ENCODE results near the gene NTN1. TPM values are rescaled to one million over a fixed set of nuclear protein-coding genes. Genes with fewer than 3 reads are reported as not detected.
"Not testable (repeated sequence)": the region's sequence is repeated elsewhere in the genome, so short reads cannot be mapped to it uniquely, and the experiment has no call there.

Gene NTN1
- total and polyA plus RNA-seq, 2 experiments from 2014 or later, result 0.11 to 0.21 TPM

DNA sequence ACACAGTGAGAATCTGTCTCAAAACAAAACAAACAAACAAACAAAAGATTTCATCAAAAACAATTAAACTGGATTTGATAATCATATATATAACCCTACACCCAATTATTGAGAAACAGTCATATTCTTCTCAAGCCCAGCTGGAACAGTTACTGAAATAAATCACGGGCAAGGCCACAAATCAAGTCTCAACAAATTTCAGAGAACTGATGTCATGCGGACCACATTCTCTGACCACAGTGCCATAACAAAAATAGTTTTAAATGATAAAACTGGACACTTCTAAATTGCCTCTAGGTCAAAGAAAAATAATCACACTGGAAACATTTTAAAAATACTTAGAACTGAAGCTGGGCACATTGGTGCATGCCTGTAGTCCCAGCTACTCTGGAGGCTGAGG is 39.9 kb upstream of the NTN1 start:
- no peak for TF ChIP-seq EZH2phosphoT487 (IDR thresholded peaks at IDR 0.05; ENCODE audit: insufficient read depth, low read depth)
- no peak for TF ChIP-seq EZH2 (IDR thresholded peaks at IDR 0.05; ENCODE audit: insufficient read depth, poor library complexity, severe bottlenecking)
- in situ Hi-C loops (cut with MboI), result loop anchor here (10.0 kb wide), 1 partner anchor 553 kb away; no protein-coding TSS in a partner anchor
- Histone ChIP-seq H4K20me1 (ENCODE audit: insufficient read depth) (no peaks in the 10 kb centered on the region), H3F3A (ENCODE audit: insufficient read depth) (no peaks in the 10 kb centered on the region), H3K9me3 (ENCODE audit: low read depth) (no peaks in the 10 kb centered on the region), H3K4me2 (ENCODE audit: unreplicated experiment) (no peak overlapping the region), H2AFZ (no peak overlapping the region), H3K9ac (no peak overlapping the region), H3K4me3 (no peak overlapping the region), H3K27ac (no peak overlapping the region), H3K79me2 (ENCODE audit: insufficient read depth) (no peaks in the 10 kb centered on the region), H3K36me3 (ENCODE audit: low read depth) (no peaks in the 10 kb centered on the region), H3K9me2 (ENCODE audit: insufficient read depth) (no peaks in the 10 kb centered on the region), H3K4me1 (ENCODE audit: insufficient read depth) (no peaks in the 10 kb centered on the region), H3K27me3 (replicated peaks; ENCODE audit: insufficient read depth) (no peaks in the 10 kb centered on the region; the same call in none of the 2 replicates)
- 88 to 89% methylated on average over 2 of the region's 2 CpGs for WGBS, 2 experiments (ENCODE audit: low coverage in 1 of 2, low lambda C conversion rate in 2 of 2, missing lambda C conversion rate in 2 of 2)
- no peak for DNase-seq

DNA sequence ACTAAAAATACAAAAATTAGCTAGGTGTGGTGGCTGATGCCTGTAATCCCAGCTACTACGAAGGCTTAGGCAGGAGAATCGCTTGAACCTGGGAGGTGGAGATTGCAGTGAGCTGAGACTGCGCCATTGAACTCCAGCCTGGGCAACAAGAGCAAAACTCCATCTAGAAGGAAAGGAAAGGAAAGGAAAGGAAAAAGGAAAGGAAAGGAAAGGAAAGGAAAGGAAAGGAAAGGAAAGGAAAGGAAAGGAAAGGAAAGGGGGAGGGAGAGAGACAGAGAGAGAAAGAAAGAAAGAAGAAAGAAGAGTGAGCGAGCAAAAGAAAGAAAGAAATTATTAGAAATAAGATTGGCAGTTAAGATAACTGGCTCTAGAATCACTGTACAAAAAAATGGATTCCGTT is 37.1 kb upstream of the NTN1 start:
- 68 to 69% methylated on average over 5 of the region's 5 CpGs for WGBS, 2 experiments (ENCODE audit: low coverage in 1 of 2, low lambda C conversion rate in 2 of 2, missing lambda C conversion rate in 2 of 2)
- H3K79me2 ChIP-seq (ENCODE audit: insufficient read depth); H3K4me3 ChIP-seq: not testable (repeated sequence)

DNA sequence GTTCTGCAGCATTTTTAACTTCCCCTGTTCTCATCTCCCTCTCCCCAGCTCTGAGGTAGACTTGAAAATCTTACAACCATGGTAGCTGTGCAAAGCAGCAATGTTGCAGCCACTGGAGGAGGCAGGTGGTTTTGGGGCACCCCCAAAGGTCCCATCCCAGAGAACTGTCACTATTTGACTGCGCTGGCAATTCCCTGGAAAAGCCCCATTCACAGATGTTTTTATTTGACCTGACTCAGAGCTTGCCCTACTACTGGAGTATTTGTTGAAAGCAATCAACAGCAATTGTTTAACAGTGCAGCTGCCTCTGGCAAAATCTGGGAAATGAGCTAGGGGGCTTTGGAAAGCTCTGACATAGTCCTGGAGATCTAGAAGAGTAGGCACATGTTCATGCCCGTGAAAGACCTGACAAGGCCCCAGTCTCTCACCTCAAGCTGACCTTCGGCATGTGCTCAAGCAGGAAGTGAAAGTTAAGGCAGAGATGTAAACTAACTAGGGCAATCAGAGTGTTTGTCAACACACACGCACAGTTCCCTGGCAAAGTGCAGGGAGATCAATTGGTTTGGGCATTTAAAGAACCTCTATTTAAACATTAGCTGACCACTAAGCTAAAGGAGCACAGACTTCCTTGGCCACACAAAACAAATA is 36.1 kb upstream of the NTN1 start:
- no peak for DNase-seq
- Histone ChIP-seq H3K36me3 (ENCODE audit: low read depth) (no peaks in the 10 kb centered on the region), H3K9ac (no peak overlapping the region), H4K20me1 (ENCODE audit: insufficient read depth) (no peaks in the 10 kb centered on the region), H3K79me2 (ENCODE audit: insufficient read depth) (no peaks in the 10 kb centered on the region), H3K4me1 (ENCODE audit: insufficient read depth) (no peaks in the 10 kb centered on the region), H2AFZ (no peak overlapping the region), H3K4me3 (no peak overlapping the region), H3K4me2 (ENCODE audit: unreplicated experiment) (no peak overlapping the region), H3K27me3 (replicated peaks; ENCODE audit: insufficient read depth) (no peaks in the 10 kb centered on the region), H3K27ac (no peak overlapping the region), H3K9me3 (ENCODE audit: low read depth) (no peaks in the 10 kb centered on the region), H3F3A (ENCODE audit: insufficient read depth) (no peaks in the 10 kb centered on the region), H3K9me2 (ENCODE audit: insufficient read depth) (no peaks in the 10 kb centered on the region)
- no peak for TF ChIP-seq EZH2phosphoT487 (IDR thresholded peaks at IDR 0.05; ENCODE audit: insufficient read depth, low read depth)
- TF ChIP-seq EZH2 (IDR thresholded peaks at IDR 0.05; ENCODE audit: insufficient read depth, poor library complexity, severe bottlenecking), result no peak
- in situ Hi-C loops (cut with MboI), result loop anchor here (10.0 kb wide), 1 partner anchor 550 kb away; no protein-coding TSS in a partner anchor
- WGBS, 2 experiments (ENCODE audit: low coverage in 1 of 2, low lambda C conversion rate in 2 of 2, missing lambda C conversion rate in 2 of 2), result 66 to 67% methylated on average over 4 of the region's 4 CpGs

More for the DNA sequence above, 37.1 kb upstream of the NTN1 start:
- not testable (repeated sequence) for DNase-seq; H3F3A ChIP-seq (ENCODE audit: insufficient read depth); H3K36me3 ChIP-seq (ENCODE audit: low read depth); H4K20me1 ChIP-seq (ENCODE audit: insufficient read depth); H3K4me2 ChIP-seq (ENCODE audit: unreplicated experiment); H3K27me3 ChIP-seq (replicated peaks; ENCODE audit: insufficient read depth); H3K4me1 ChIP-seq (ENCODE audit: insufficient read depth); H3K27ac ChIP-seq; H3K9me3 ChIP-seq (ENCODE audit: low read depth); H3K9me2 ChIP-seq (ENCODE audit: insufficient read depth); H2AFZ ChIP-seq; H3K9ac ChIP-seq
- in situ Hi-C loops (cut with MboI), result loop anchor here (10.0 kb wide), 1 partner anchor 551 kb away; no protein-coding TSS in a partner anchor

DNA sequence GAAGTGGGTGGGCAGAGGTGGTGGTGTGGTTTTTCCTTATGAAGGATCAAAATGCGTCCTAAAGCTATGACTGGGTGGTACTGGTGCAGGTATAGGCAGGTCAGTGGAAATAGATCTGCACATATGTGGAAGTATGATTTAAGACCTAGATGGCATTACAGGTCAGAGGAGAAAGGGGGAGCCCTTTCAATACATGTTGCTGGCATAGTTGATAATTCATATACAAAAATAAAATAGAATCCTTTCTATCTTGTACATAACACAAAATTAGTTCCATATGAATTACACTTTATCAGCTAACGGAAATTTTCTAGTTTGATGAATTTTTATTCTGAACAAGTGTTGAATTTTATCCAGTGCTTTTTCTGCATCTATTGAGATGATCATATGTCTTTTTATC is 35.0 kb upstream of the NTN1 start:
- in situ Hi-C loops (cut with MboI), result loop anchor here (10.0 kb wide), 1 partner anchor 549 kb away; no protein-coding TSS in a partner anchor
- WGBS, 2 experiments (ENCODE audit: low coverage in 1 of 2, low lambda C conversion rate in 2 of 2, missing lambda C conversion rate in 2 of 2), result 71 to 74% methylated on average over 2 of the region's 2 CpGs
- Histone ChIP-seq H3K4me1 (ENCODE audit: insufficient read depth) (no peaks in the 10 kb centered on the region), H3K79me2 (ENCODE audit: insufficient read depth) (no peaks in the 10 kb centered on the region), H3K4me2 (ENCODE audit: unreplicated experiment) (no peak overlapping the region), H3F3A (ENCODE audit: insufficient read depth) (no peaks in the 10 kb centered on the region), H3K4me3 (no peak overlapping the region), H3K9ac (no peak overlapping the region), H3K9me2 (ENCODE audit: insufficient read depth) (no peaks in the 10 kb centered on the region), H3K27ac (no peak overlapping the region), H4K20me1 (ENCODE audit: insufficient read depth) (no peaks in the 10 kb centered on the region), H2AFZ (no peak overlapping the region), H3K9me3 (ENCODE audit: low read depth) (no peaks in the 10 kb centered on the region), H3K27me3 (replicated peaks; ENCODE audit: insufficient read depth) (no peaks in the 10 kb centered on the region), H3K36me3 (ENCODE audit: low read depth) (no peaks in the 10 kb centered on the region)
- no peak for DNase-seq
- TF ChIP-seq EZH2phosphoT487 (IDR thresholded peaks at IDR 0.05; ENCODE audit: insufficient read depth, low read depth), result no peak
- no peak for TF ChIP-seq EZH2 (IDR thresholded peaks at IDR 0.05; ENCODE audit: insufficient read depth, poor library complexity, severe bottlenecking)

DNA sequence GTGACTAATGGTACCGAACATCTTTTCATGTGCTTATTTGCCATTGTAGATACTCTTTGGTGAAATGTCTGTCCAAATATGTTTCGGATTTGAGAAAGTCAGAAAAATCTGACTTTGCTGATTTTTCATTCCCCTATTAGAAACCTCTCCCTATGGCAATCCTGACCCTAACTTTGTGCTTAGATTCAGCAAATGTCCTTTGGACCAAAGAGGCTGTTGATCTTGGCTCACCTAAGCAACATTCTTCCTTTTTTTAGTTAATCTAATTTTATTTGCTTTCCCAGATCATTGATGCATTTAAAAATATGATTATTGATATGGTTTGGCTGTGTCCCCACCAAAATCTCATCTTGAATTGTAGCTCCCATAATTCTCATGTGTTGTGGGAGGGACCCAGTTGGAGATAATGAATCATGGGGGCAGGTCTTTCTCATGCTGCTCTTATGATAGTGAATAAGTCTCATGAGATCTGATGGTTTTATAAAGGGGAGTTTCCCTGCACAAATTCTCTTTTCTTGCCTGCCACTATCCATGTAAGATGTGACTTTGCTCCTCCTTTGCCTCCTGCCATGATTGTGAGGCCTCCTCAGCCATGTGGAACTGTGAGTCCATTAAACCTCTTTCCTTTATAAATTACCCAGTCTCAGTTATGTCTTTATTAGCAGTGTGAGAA is 32.9 kb upstream of the NTN1 start:
- not testable (repeated sequence) for H3K27me3 ChIP-seq (replicated peaks; ENCODE audit: insufficient read depth); H3K4me1 ChIP-seq (ENCODE audit: insufficient read depth); H3K79me2 ChIP-seq (ENCODE audit: insufficient read depth); H3K36me3 ChIP-seq (ENCODE audit: low read depth); H4K20me1 ChIP-seq (ENCODE audit: insufficient read depth); H2AFZ ChIP-seq; DNase-seq; H3K4me3 ChIP-seq; H3K9me3 ChIP-seq (ENCODE audit: low read depth); H3K9ac ChIP-seq; H3K4me2 ChIP-seq (ENCODE audit: unreplicated experiment); H3K9me2 ChIP-seq (ENCODE audit: insufficient read depth); H3K27ac ChIP-seq; H3F3A ChIP-seq (ENCODE audit: insufficient read depth)
- in situ Hi-C loops (cut with MboI), result loop anchor here (10.0 kb wide), 1 partner anchor 546 kb away; no protein-coding TSS in a partner anchor
- WGBS, 2 experiments (ENCODE audit: low coverage in 1 of 2, low lambda C conversion rate in 2 of 2, missing lambda C conversion rate in 2 of 2), result 59 to 63% methylated on average over 2 of the region's 2 CpGs
